OCI-LY7 (cell line): ENCODE measurements around the gene UBE2D1.

ENCODE experiments used
- EZH2phosphoT487 ChIP-seq: fragments of 200-600 bp; sonication (generic); IDR thresholded peaks from 2 replicates; pipeline ENCODE4 v1.6.1; 2018; ENCODE audit warnings: low read depth, borderline replicate concordance, mild to moderate bottlenecking, mixed run types, antibody characterized with exemption, low read length, moderate library complexity, mixed read lengths
- TF ChIP-seq, protein P1 (sequence below): fragments of 200-600 bp; sonication (generic); conservative IDR thresholded peaks from 2 replicates; pipeline ENCODE4 v1.5.1; 2014; ENCODE audit warnings: mild to moderate bottlenecking, antibody characterized with exemption, low read length, moderate library complexity, mixed read lengths

DNA sequence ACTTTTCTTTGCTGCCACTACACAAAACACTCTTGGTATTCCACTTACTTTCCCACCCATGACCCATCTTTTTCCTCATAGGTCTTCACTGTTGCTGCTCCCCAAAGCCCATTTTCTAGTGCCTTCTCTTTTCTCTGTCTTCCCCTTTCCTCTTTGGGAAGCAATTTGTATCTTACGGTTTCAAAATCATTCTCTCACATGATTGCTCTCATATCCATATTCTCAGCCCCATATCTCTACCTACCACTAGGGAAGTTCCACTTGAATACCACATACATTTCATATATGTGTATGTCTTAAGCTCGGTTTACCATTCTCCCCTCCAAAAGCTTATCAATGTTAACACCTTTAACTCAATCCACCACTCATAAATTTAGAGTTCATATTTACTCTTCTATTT, 3.2 kb upstream of the UBE2D1 start:
- TF ChIP-seq, protein P1, sequence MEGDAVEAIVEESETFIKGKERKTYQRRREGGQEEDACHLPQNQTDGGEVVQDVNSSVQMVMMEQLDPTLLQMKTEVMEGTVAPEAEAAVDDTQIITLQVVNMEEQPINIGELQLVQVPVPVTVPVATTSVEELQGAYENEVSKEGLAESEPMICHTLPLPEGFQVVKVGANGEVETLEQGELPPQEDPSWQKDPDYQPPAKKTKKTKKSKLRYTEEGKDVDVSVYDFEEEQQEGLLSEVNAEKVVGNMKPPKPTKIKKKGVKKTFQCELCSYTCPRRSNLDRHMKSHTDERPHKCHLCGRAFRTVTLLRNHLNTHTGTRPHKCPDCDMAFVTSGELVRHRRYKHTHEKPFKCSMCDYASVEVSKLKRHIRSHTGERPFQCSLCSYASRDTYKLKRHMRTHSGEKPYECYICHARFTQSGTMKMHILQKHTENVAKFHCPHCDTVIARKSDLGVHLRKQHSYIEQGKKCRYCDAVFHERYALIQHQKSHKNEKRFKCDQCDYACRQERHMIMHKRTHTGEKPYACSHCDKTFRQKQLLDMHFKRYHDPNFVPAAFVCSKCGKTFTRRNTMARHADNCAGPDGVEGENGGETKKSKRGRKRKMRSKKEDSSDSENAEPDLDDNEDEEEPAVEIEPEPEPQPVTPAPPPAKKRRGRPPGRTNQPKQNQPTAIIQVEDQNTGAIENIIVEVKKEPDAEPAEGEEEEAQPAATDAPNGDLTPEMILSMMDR = no peak
- TF ChIP-seq EZH2phosphoT487 = no peak
